Measurements from ENCODE around the gene MICALL2. TPM values are rescaled to one million over a fixed set of nuclear protein-coding genes. Genes with fewer than 3 reads are reported as not detected.

The MICALL2 gene
- total RNA-seq, 4 donors from 2014 or later: 67.6 to 181 (median 97.0) TPM

DNA sequence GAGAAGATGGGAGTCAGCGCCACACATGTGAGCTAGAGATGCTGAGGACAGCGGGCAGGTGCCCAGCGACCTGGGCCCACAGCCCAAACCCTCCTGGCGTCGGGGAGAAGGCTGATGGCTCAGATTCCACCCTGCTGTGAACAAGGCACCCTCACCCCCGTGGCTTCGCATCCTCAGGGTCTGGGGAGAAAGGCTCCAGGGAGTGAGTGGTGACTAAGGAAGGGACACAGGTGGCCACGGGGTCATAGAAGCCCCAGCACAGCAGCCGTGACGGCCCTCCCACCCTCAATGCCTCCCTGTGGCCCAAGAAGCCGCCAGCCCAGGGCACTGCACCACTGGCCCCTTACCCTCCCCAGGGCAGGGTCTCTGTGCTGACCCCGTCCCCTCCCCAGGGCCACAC is 25.3 kb upstream of the MICALL2 start:
- Histone ChIP-seq H3K9me3 (no peaks in the 10 kb centered on the region), H3K4me3 (no peak overlapping the region), H3K27ac (no peak overlapping the region), H3K4me1 (no peaks in the 10 kb centered on the region), H3K36me3 (peaks cover 0 to 42% (median 17%) of the 10 kb centered on the region in 4 donors), H3K27me3 (no peaks in the 10 kb centered on the region)
- in situ Hi-C loops (cut with MboI; ENCODE audit: low pct_ligation_motif_present in 1 of 4, low pct_unique_long_range_greater_than_20kb in 1 of 4, low sequenced_read_pairs in 3 of 4) (no loop called here), intact Hi-C loops (cut with DNase I; ENCODE audit: low total_unique reads) (no loop called here)
- 90% methylated on average over 11 of the region's 12 CpGs; no CpG with 5 or more reads in 1 of the 2 donors for WGBS, 2 donors (ENCODE audit: low coverage in 1 of 2)
- DNase-seq: no peak
- TF ChIP-seq, protein P1, sequence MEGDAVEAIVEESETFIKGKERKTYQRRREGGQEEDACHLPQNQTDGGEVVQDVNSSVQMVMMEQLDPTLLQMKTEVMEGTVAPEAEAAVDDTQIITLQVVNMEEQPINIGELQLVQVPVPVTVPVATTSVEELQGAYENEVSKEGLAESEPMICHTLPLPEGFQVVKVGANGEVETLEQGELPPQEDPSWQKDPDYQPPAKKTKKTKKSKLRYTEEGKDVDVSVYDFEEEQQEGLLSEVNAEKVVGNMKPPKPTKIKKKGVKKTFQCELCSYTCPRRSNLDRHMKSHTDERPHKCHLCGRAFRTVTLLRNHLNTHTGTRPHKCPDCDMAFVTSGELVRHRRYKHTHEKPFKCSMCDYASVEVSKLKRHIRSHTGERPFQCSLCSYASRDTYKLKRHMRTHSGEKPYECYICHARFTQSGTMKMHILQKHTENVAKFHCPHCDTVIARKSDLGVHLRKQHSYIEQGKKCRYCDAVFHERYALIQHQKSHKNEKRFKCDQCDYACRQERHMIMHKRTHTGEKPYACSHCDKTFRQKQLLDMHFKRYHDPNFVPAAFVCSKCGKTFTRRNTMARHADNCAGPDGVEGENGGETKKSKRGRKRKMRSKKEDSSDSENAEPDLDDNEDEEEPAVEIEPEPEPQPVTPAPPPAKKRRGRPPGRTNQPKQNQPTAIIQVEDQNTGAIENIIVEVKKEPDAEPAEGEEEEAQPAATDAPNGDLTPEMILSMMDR (IDR thresholded peaks at IDR 0.05): no peak
- TF ChIP-seq POLR2A (IDR thresholded peaks at IDR 0.05) (no peak), POLR2AphosphoS5 (IDR thresholded peaks at IDR 0.05) (no peak), EP300 (IDR thresholded peaks at IDR 0.05; ENCODE audit: low read depth) (no peak)

DNA sequence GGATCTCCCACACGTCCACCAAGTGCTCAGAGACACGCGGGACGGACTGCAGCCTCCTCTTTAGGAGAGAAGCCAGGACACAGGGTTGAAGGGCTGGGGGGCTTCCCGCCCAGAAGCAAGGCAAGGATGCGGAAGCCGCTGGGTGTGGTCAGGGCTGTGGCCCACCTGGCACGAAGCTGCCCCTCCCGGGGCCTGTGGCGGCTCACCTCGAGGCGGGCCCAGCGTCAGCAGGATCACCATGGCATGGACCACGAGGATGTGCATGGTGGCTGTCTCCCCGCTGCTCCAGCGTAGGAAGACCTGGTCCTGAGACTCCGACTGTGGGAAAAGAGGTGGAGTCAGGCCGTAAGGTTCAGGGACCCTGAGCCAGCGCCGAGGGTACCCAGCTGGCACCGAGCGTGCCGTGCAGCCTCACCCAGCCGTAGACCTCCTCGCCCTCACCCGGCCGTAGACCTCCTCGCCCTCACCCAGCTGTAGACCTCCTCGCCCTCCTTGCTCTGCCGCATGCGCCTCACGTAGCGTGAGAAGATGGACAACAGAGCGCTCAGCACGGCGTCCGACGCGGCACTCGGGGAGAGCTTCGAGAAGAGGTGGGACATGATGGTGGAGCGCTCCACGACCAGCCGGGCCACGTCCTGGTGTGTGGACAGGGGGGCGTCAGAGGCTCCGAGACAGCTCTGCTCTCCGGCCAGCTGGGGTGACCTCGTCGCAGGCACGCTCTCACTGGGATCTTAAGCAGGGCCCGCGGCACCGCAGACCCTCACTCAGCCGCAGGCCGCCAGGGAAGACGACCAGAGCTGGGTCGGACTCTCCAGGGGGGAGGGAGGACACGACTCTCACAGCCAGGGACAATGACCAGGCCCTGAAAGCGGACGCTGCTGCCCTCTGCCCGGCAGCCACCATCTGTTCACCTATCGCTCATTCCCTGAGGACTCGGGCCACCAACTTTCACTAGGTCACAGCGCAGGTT is 24.6 kb upstream of the MICALL2 start:
- TF ChIP-seq POLR2A (IDR thresholded peaks at IDR 0.05) (no peak), POLR2AphosphoS5 (IDR thresholded peaks at IDR 0.05) (no peak), EP300 (IDR thresholded peaks at IDR 0.05; ENCODE audit: low read depth) (no peak)
- TF ChIP-seq, protein P1 (IDR thresholded peaks at IDR 0.05): no peak
- DNase-seq: no peak
- in situ Hi-C loops (cut with MboI; ENCODE audit: low pct_ligation_motif_present in 1 of 4, low pct_unique_long_range_greater_than_20kb in 1 of 4, low sequenced_read_pairs in 3 of 4): no loop called here
- WGBS, 2 donors (ENCODE audit: low coverage in 1 of 2): 95% methylated on average over 64 of the region's 65 CpGs; no CpG with 5 or more reads in 1 of the 2 donors
- H3K4me1 ChIP-seq: no peaks in the 10 kb centered on the region
- H3K9me3 ChIP-seq: no peaks in the 10 kb centered on the region
- H3K27me3 ChIP-seq: no peaks in the 10 kb centered on the region
- peaks cover 0 to 38% (median 18%) of the 10 kb centered on the region in 4 donors for H3K36me3 ChIP-seq
- H3K4me3 ChIP-seq: no peak overlapping the region
- H3K27ac ChIP-seq: no peak overlapping the region
- intact Hi-C loops (cut with DNase I; ENCODE audit: low total_unique reads): no loop called here

DNA sequence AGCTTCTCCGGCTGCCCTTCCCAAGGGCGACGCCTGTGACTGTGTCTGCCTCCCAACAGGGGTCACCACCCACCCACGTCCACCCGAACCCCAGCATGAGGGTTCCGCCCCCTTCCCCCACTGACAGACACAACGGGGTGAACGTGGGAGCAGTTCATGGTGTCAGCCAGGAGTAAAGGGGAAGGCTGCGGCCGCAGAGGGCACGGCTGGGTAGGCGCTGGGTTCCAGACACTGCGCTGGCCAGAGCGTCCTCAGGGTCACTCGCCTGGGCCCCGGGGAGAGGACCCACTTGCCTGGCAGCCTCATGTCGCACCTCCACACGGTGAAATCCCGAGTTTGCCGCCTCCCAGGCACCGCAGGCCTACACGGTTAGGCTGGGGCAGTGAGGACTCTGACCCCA is 23.8 kb upstream of the MICALL2 start:
- H3K27ac ChIP-seq: no peak overlapping the region
- intact Hi-C loops (cut with DNase I; ENCODE audit: low total_unique reads): no loop called here
- no peak for DNase-seq
- H3K27me3 ChIP-seq: no peaks in the 10 kb centered on the region
- no peaks in the 10 kb centered on the region for H3K4me1 ChIP-seq
- H3K4me3 ChIP-seq: no peak overlapping the region
- no peak for TF ChIP-seq EP300 (IDR thresholded peaks at IDR 0.05; ENCODE audit: low read depth)
- TF ChIP-seq, protein P1 (IDR thresholded peaks at IDR 0.05): no peak
- TF ChIP-seq POLR2AphosphoS5 (IDR thresholded peaks at IDR 0.05): no peak
- TF ChIP-seq POLR2A (IDR thresholded peaks at IDR 0.05): no peak
- WGBS, 2 donors (ENCODE audit: low coverage in 1 of 2): 81% methylated on average over 22 of the region's 22 CpGs; no CpG with 5 or more reads in 1 of the 2 donors
- peaks cover 0 to 40% (median 19%) of the 10 kb centered on the region in 4 donors for H3K36me3 ChIP-seq
- no peaks in the 10 kb centered on the region for H3K9me3 ChIP-seq
- in situ Hi-C loops (cut with MboI; ENCODE audit: low pct_ligation_motif_present in 1 of 4, low pct_unique_long_range_greater_than_20kb in 1 of 4, low sequenced_read_pairs in 3 of 4): no loop called here

DNA sequence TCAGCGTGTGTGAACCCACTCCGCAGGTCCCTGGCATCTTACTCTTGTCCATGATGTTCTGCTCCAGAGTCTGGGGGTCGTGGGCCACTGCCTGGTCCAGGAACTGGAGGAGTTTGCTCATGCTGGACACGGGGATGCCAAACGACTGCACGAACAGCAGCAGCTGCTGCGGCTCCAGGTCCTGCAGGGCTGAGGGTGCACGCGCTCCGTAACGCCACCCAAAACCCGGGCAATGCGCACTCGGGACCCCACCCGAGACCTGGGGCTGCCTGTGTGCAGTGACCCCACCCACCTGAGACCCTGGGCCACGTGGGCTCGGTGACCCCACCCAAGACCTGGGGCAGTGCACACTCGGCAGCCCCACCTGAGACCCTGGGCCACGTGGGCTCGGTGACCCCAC is 22.0 kb upstream of the MICALL2 start:
- WGBS, 2 donors (ENCODE audit: low coverage in 1 of 2): 78 to 87% methylated on average over 3 to 8 of the region's 20 CpGs
- Histone ChIP-seq H3K9me3 (no peaks in the 10 kb centered on the region), H3K4me3 (no peak overlapping the region), H3K36me3 (peaks cover 0 to 32% (median 14%) of the 10 kb centered on the region in 4 donors), H3K27ac (no peak overlapping the region), H3K27me3 (no peaks in the 10 kb centered on the region), H3K4me1 (no peaks in the 10 kb centered on the region)
- intact Hi-C loops (cut with DNase I; ENCODE audit: low total_unique reads): no loop called here
- no peak for DNase-seq
- in situ Hi-C loops (cut with MboI; ENCODE audit: low pct_ligation_motif_present in 1 of 4, low pct_unique_long_range_greater_than_20kb in 1 of 4, low sequenced_read_pairs in 3 of 4): no loop called here
- TF ChIP-seq POLR2A (IDR thresholded peaks at IDR 0.05) (no peak), EP300 (IDR thresholded peaks at IDR 0.05; ENCODE audit: low read depth) (no peak), POLR2AphosphoS5 (IDR thresholded peaks at IDR 0.05) (no peak)
- TF ChIP-seq, protein P1 (IDR thresholded peaks at IDR 0.05): no peak
